ENCODE data around the gene PTH1R. TPM values are rescaled to one million over a fixed set of nuclear protein-coding genes. Genes with fewer than 3 reads are reported as not detected.

The PTH1R gene
- total and polyA plus RNA-seq, 2 donors (not counting 1 experiment from before 2014, with no cell fraction given): 0.67 to 4.3 TPM

DNA sequence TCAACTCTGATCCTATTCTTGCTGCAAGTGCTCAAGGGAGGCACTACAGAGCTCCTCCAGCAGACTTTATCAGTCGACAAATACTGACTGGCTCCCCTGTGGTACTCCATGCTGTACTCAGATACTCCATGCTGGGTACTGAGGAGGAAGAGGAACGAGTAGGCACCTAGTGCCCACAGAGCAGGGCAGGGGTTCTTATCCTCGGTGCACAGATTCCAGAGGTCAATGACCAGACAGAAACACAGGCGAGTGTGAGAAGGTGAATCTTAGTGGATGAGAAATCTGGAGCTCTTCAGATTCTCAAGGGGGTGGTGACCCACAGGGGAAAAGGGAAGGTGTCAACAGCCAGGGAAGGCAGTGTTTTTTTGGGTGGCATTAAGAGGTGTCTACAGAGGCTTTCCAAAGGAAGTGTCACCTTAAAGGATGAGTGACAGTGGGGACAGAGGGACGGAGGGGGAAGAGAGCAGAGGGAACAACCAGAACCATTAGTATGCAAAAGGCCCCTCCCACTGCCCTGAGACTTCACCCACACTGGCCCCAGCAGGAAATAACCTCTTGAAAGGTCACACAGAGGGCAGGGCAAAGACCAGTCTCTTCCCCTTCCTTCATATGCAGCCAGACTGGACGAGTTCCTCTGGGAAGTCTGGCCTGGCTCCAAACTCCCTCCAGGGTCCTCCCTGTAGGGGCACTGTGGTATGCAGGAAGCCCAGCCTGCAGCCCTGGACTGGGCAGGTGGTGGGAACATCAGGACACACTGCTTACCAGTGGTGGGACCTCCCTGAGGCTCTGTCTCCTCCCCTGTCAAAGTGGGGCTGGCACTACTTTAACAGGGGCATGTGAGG, 71.5 kb downstream of the PTH1R start:
- Histone ChIP-seq H3K9me3 (ENCODE audit: control insufficient read depth, insufficient read depth, low read depth, low read length) (no peaks in the 10 kb centered on the region), H3K27me3 (ENCODE audit: control insufficient read depth, insufficient read depth, low read length) (no peaks in the 10 kb centered on the region), H3K79me2 (ENCODE audit: control insufficient read depth, insufficient read depth, low read length) (peaks cover 85% of the 10 kb centered on the region), H4K20me1 (ENCODE audit: control insufficient read depth, extremely low read depth, insufficient read depth, low read length) (no peaks in the 10 kb centered on the region), H3K4me2 (ENCODE audit: extremely low read depth, insufficient read depth, low read length) (no peak overlapping the region), H3K36me3 (ENCODE audit: control insufficient read depth, insufficient read depth, low read length) (peaks cover 2% of the 10 kb centered on the region), H3K9ac (ENCODE audit: insufficient read depth, low read length) (no peak overlapping the region), H3K4me1 (ENCODE audit: control insufficient read depth, extremely low read depth, insufficient read depth, low read length) (peaks cover 2% of the 10 kb centered on the region), H2AFZ (ENCODE audit: low read length) (no peak overlapping the region), H3K4me3 (replicated peaks in 1 of 4; ENCODE audit: control extremely low read depth in 1 of 4, insufficient read depth in 1 of 4, low read depth in 3 of 4, low read length in 4 of 4) (no peak overlapping the region), H3K27ac (ENCODE audit: insufficient read depth, low read length) (no peak overlapping the region)
- no peak for TF ChIP-seq EZH2 (IDR thresholded peaks at IDR 0.05; ENCODE audit: low read length, missing control alignments)
- TF ChIP-seq, protein P1, sequence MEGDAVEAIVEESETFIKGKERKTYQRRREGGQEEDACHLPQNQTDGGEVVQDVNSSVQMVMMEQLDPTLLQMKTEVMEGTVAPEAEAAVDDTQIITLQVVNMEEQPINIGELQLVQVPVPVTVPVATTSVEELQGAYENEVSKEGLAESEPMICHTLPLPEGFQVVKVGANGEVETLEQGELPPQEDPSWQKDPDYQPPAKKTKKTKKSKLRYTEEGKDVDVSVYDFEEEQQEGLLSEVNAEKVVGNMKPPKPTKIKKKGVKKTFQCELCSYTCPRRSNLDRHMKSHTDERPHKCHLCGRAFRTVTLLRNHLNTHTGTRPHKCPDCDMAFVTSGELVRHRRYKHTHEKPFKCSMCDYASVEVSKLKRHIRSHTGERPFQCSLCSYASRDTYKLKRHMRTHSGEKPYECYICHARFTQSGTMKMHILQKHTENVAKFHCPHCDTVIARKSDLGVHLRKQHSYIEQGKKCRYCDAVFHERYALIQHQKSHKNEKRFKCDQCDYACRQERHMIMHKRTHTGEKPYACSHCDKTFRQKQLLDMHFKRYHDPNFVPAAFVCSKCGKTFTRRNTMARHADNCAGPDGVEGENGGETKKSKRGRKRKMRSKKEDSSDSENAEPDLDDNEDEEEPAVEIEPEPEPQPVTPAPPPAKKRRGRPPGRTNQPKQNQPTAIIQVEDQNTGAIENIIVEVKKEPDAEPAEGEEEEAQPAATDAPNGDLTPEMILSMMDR (conservative IDR thresholded peaks at IDR 0.05 in 1 of 2, IDR thresholded peaks at IDR 0.05 in 1 of 2; ENCODE audit: low read depth in 1 of 2, low read length in 2 of 2): no peak
- DNase-seq (ENCODE audit: low read depth in 2 of 2): no peak

- H2AFZ ChIP-seq (ENCODE audit: low read length): no peak overlapping the region
- no peaks in the 10 kb centered on the region for H3K27me3 ChIP-seq (ENCODE audit: control insufficient read depth, insufficient read depth, low read length)
- TF ChIP-seq EZH2 (IDR thresholded peaks at IDR 0.05; ENCODE audit: low read length, missing control alignments): no peak
- TF ChIP-seq, protein P1 (conservative IDR thresholded peaks at IDR 0.05 in 1 of 2, IDR thresholded peaks at IDR 0.05 in 1 of 2; ENCODE audit: low read depth in 1 of 2, low read length in 2 of 2): no peak
- peaks cover 2% of the 10 kb centered on the region for H3K36me3 ChIP-seq (ENCODE audit: control insufficient read depth, insufficient read depth, low read length)
- H3K79me2 ChIP-seq (ENCODE audit: control insufficient read depth, insufficient read depth, low read length): peaks cover 85% of the 10 kb centered on the region
- H4K20me1 ChIP-seq (ENCODE audit: control insufficient read depth, extremely low read depth, insufficient read depth, low read length): no peaks in the 10 kb centered on the region
- H3K4me3 ChIP-seq (replicated peaks in 1 of 4; ENCODE audit: control extremely low read depth in 1 of 4, insufficient read depth in 1 of 4, low read depth in 3 of 4, low read length in 4 of 4): no peak overlapping the region
- H3K4me2 ChIP-seq (ENCODE audit: extremely low read depth, insufficient read depth, low read length): no peak overlapping the region
- H3K9ac ChIP-seq (ENCODE audit: insufficient read depth, low read length): no peak overlapping the region
- peaks cover 2% of the 10 kb centered on the region for H3K4me1 ChIP-seq (ENCODE audit: control insufficient read depth, extremely low read depth, insufficient read depth, low read length)
- no peak for DNase-seq (ENCODE audit: low read depth in 2 of 2)
- no peaks in the 10 kb centered on the region for H3K9me3 ChIP-seq (ENCODE audit: control insufficient read depth, insufficient read depth, low read depth, low read length)
- H3K27ac ChIP-seq (ENCODE audit: insufficient read depth, low read length): no peak overlapping the region
Observed at GRCh38 chr3:46950177-46950576, 72.7 kb downstream of the PTH1R start.

GRCh38 chr3:46950650-46951241, 73.2 kb downstream of the PTH1R start:
- H3K4me1 ChIP-seq (ENCODE audit: control insufficient read depth, extremely low read depth, insufficient read depth, low read length): peaks cover 2% of the 10 kb centered on the region
- H3K79me2 ChIP-seq (ENCODE audit: control insufficient read depth, insufficient read depth, low read length): peaks cover 87% of the 10 kb centered on the region
- H4K20me1 ChIP-seq (ENCODE audit: control insufficient read depth, extremely low read depth, insufficient read depth, low read length): no peaks in the 10 kb centered on the region
- TF ChIP-seq EZH2 (IDR thresholded peaks at IDR 0.05; ENCODE audit: low read length, missing control alignments): no peak
- TF ChIP-seq, protein P1 (conservative IDR thresholded peaks at IDR 0.05 in 1 of 2, IDR thresholded peaks at IDR 0.05 in 1 of 2; ENCODE audit: low read depth in 1 of 2, low read length in 2 of 2): no peak
- H3K36me3 ChIP-seq (ENCODE audit: control insufficient read depth, insufficient read depth, low read length): peaks cover 2% of the 10 kb centered on the region
- no peak for DNase-seq (ENCODE audit: low read depth in 2 of 2)
- H3K27ac ChIP-seq (ENCODE audit: insufficient read depth, low read length): no peak overlapping the region
- no peaks in the 10 kb centered on the region for H3K27me3 ChIP-seq (ENCODE audit: control insufficient read depth, insufficient read depth, low read length)
- H3K9me3 ChIP-seq (ENCODE audit: control insufficient read depth, insufficient read depth, low read depth, low read length): no peaks in the 10 kb centered on the region
- H2AFZ ChIP-seq (ENCODE audit: low read length): no peak overlapping the region
- no peak overlapping the region for H3K4me3 ChIP-seq (replicated peaks in 1 of 4; ENCODE audit: control extremely low read depth in 1 of 4, insufficient read depth in 1 of 4, low read depth in 3 of 4, low read length in 4 of 4)
- no peak overlapping the region for H3K4me2 ChIP-seq (ENCODE audit: extremely low read depth, insufficient read depth, low read length)
- H3K9ac ChIP-seq (ENCODE audit: insufficient read depth, low read length): no peak overlapping the region
